ENCODE data around the gene GATA6. TPM values are rescaled to one million over a fixed set of nuclear protein-coding genes. Genes with fewer than 3 reads are reported as not detected.

The GATA6 gene
- 76.2 TPM for total RNA-seq
- long read RNA-seq, transcript GATA6-201 (7 exons, 3,770 nt), result major isoform, 80 of 205 reads
- long read RNA-seq, transcript GATA6-202 (6 exons, 2,057 nt), result minor isoform, 53 of 205 reads
- long read RNA-seq, partial matches to known transcripts, result 47 of 205 reads
- long read RNA-seq, other reads (novel, unspliced or antisense), result 25 of 205 reads

GRCh38 chr18:22169011-22169888 lies at the start of gene GATA6:
GATA6 (plus strand) TSS chr18:22169589; CDS start chr18:22171145, 1,556 bp downstream.
- intact Hi-C loops (cut with DNase I), result loop anchor here (2.0 to 10.0 kb wide), 8 partner anchors 82 to 536 kb away; partner anchors contain the start of gene MIB1
- DNase-seq (ENCODE audit: low spot score), result peak; percentile 94

- DNase-seq (ENCODE audit: low spot score), result no peak
- intact Hi-C loops (cut with DNase I), result no loop called here
Observed at GRCh38 chr18:22124970-22125369, 44.4 kb upstream of the GATA6 start.

DNA sequence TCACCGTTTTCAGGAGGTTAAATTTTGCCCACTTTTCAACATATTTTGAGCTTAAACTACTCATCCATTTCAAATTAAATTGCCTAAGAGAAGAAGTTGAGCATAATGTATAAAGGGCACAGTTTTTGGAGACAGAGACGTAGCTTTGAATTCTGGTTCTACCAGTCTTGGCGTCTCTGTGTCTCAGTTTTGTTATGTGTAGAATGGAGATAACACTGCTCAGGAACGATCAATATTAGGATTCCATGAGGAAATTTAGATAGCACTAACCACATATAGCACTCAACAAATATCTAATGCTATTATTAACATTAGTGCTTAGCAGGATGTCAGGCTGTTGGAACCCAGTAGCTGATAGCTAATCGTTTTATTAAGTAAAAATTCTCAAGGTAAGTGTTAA lies 40.4 kb upstream of the GATA6 start:
- intact Hi-C loops (cut with DNase I), result no loop called here
- DNase-seq (ENCODE audit: low spot score), result no peak

GRCh38 chr18:22129778-22130177 lies 39.6 kb upstream of the GATA6 start:
- DNase-seq (ENCODE audit: low spot score), result no peak
- intact Hi-C loops (cut with DNase I), result no loop called here

DNA sequence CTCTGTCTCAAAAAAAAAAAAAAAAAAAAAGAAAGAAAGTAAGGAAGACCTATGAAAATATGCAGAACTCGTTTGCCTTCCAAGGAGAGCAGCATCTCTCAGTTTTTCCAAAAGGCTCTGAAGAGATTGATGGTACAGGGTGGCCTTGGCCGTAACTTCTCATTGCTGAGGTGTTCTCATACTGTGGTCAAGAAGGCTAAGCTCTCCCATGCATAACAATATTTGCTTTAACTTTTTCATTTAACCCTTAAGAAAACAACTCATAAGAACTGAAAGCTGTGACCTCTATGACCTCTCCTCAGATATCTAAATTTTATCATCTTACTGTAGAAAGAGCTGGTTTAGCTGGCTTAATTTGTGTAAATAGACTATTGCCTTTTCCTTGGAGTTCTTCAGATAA lies 37.1 kb upstream of the GATA6 start:
- no peak for DNase-seq (ENCODE audit: low spot score)
- intact Hi-C loops (cut with DNase I), result no loop called here

- DNase-seq (ENCODE audit: low spot score), result no peak
- intact Hi-C loops (cut with DNase I), result no loop called here
Observed at GRCh38 chr18:22132763-22133162, 36.6 kb upstream of the GATA6 start.

DNA sequence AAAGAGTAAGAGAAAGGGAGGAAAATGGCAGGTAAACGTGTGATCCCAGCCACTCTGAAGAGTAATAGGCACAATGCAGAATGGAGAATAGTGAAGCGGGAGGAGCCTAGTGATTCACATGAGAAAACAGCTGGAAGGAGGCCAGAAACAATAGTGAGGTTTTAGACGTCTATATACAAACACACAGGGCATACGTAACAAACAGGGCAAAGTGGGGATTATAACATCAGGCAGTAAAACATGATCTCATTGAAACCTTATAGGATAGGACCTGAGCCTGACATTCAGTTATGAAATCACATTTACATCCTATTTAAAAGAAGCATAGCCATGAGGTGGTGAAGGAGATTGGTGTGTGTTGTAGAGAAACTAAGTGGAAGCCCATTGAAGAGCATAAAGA lies 33.0 kb upstream of the GATA6 start:
- intact Hi-C loops (cut with DNase I), result no loop called here
- no peak for DNase-seq (ENCODE audit: low spot score)

- intact Hi-C loops (cut with DNase I), result no loop called here
Observed at GRCh38 chr18:22141211-22141610, 28.2 kb upstream of the GATA6 start.

GRCh38 chr18:22143347-22144340 lies 25.7 kb upstream of the GATA6 start:
- no peak for DNase-seq (ENCODE audit: low spot score)
- intact Hi-C loops (cut with DNase I), result no loop called here

More at GRCh38 chr18:22141211-22141610, 28.2 kb upstream of the GATA6 start:
- DNase-seq (ENCODE audit: low spot score), result no peak

DNA sequence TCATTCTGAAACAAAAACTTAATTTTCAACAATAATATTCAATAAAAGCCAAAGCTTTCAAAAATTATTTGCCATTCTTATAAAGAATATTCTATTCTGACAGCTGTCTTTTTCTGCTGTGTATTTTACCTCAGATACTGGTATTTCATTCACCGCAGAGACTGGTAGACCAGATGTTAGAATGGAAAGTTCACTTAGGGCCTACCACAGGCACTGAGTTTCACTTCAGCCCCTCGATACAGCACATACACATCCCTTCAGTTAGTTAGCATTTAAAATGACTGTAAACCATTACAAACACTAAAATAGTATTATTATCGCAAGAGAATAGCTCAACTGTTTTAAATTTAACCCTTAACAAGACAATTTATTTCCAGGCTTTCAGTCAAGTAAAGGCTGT lies 24.2 kb upstream of the GATA6 start:
- intact Hi-C loops (cut with DNase I), result no loop called here
- DNase-seq (ENCODE audit: low spot score), result no peak

- no peak for DNase-seq (ENCODE audit: low spot score)
- intact Hi-C loops (cut with DNase I), result no loop called here
Observed at GRCh38 chr18:22149710-22150109, 19.7 kb upstream of the GATA6 start.

GRCh38 chr18:22152093-22152492 lies 17.3 kb upstream of the GATA6 start:
- no peak for DNase-seq (ENCODE audit: low spot score)
- intact Hi-C loops (cut with DNase I), result no loop called here

GRCh38 chr18:22153428-22153827 lies 16.0 kb upstream of the GATA6 start:
- DNase-seq (ENCODE audit: low spot score), result no peak
- intact Hi-C loops (cut with DNase I), result no loop called here

- intact Hi-C loops (cut with DNase I), result no loop called here
Observed at GRCh38 chr18:22155584-22155983, 13.8 kb upstream of the GATA6 start.

GRCh38 chr18:22159014-22159413 lies 10.4 kb upstream of the GATA6 start:
- intact Hi-C loops (cut with DNase I), result no loop called here
- no peak for DNase-seq (ENCODE audit: low spot score)

More at GRCh38 chr18:22155584-22155983, 13.8 kb upstream of the GATA6 start:
- DNase-seq (ENCODE audit: low spot score), result no peak

GRCh38 chr18:22161090-22161489 lies 8.3 kb upstream of the GATA6 start:
- intact Hi-C loops (cut with DNase I), result loop anchor here (5.0 to 10.0 kb wide), 3 partner anchors 44 to 544 kb away; no protein-coding TSS in a partner anchor
- DNase-seq (ENCODE audit: low spot score), result no peak

- intact Hi-C loops (cut with DNase I), result loop anchor here (5.0 to 10.0 kb wide), 3 partner anchors 46 to 541 kb away; no protein-coding TSS in a partner anchor
- DNase-seq (ENCODE audit: low spot score), result no peak
Observed at GRCh38 chr18:22163416-22164161, 5.8 kb upstream of the GATA6 start.

- DNase-seq (ENCODE audit: low spot score), result no peak
- intact Hi-C loops (cut with DNase I), result loop anchor here (5.0 to 10.0 kb wide), 7 partner anchors 47 to 540 kb away; partner anchors contain the start of gene MIB1
Observed at GRCh38 chr18:22164337-22165048, 4.9 kb upstream of the GATA6 start.

Data from cardiac septum (tissue), 1 donor.